Measurements from ENCODE around the gene FYB2.

Gene FYB2

GRCh38 chr1:56754708-56755479, 64.3 kb downstream of the FYB2 start:
- no peak overlapping the region for H3K4me2 ChIP-seq (ENCODE audit: low read length)
- no peaks in the 10 kb centered on the region for H3K27me3 ChIP-seq (ENCODE audit: control insufficient read depth, low read length)
- H3K4me3 ChIP-seq (ENCODE audit: low read length), result no peak overlapping the region
- H3K27ac ChIP-seq (ENCODE audit: low read depth, low read length), result no peak overlapping the region
- H3F3A ChIP-seq (ENCODE audit: control insufficient read depth, insufficient read depth), result no peaks in the 10 kb centered on the region
- no peaks in the 10 kb centered on the region for H4K20me1 ChIP-seq (ENCODE audit: control insufficient read depth, insufficient read depth, low read depth, low read length)
- TF ChIP-seq CTCF (IDR thresholded peaks at IDR 0.05; ENCODE audit: low read depth, low read length, poor library complexity, severe bottlenecking), result no peak
- TF ChIP-seq EZH2phosphoT487 (IDR thresholded peaks at IDR 0.05; ENCODE audit: borderline replicate concordance, low read length), result no peak
- H3K9me2 ChIP-seq (replicated peaks; ENCODE audit: control insufficient read depth, low read length), result no peaks in the 10 kb centered on the region
- H3K4me1 ChIP-seq (ENCODE audit: control insufficient read depth, low read length), result no peaks in the 10 kb centered on the region
- no peaks in the 10 kb centered on the region for H3K79me2 ChIP-seq (ENCODE audit: control insufficient read depth, low read length)
- no peaks in the 10 kb centered on the region for H3K9me3 ChIP-seq (ENCODE audit: control insufficient read depth, insufficient read depth, low read length)
- H3K36me3 ChIP-seq (ENCODE audit: control insufficient read depth, low read length), result no peaks in the 10 kb centered on the region

GRCh38 chr1:56745231-56745630, 74.0 kb downstream of the FYB2 start:
- no peak overlapping the region for H3K27ac ChIP-seq (ENCODE audit: low read depth, low read length)
- H3K4me1 ChIP-seq (ENCODE audit: control insufficient read depth, low read length), result no peaks in the 10 kb centered on the region
- no peak overlapping the region for H3K4me2 ChIP-seq (ENCODE audit: low read length)
- no peaks in the 10 kb centered on the region for H3F3A ChIP-seq (ENCODE audit: control insufficient read depth, insufficient read depth)
- no peaks in the 10 kb centered on the region for H3K9me2 ChIP-seq (replicated peaks; ENCODE audit: control insufficient read depth, low read length)
- TF ChIP-seq EZH2phosphoT487 (IDR thresholded peaks at IDR 0.05; ENCODE audit: borderline replicate concordance, low read length) (no peak), CTCF (IDR thresholded peaks at IDR 0.05; ENCODE audit: low read depth, low read length, poor library complexity, severe bottlenecking) (no peak)
- no peaks in the 10 kb centered on the region for H3K79me2 ChIP-seq (ENCODE audit: control insufficient read depth, low read length)
- H3K36me3 ChIP-seq (ENCODE audit: control insufficient read depth, low read length), result no peaks in the 10 kb centered on the region
- no peaks in the 10 kb centered on the region for H4K20me1 ChIP-seq (ENCODE audit: control insufficient read depth, insufficient read depth, low read depth, low read length)
- H3K4me3 ChIP-seq (ENCODE audit: low read length), result no peak overlapping the region
- no peaks in the 10 kb centered on the region for H3K9me3 ChIP-seq (ENCODE audit: control insufficient read depth, insufficient read depth, low read length)
- no peaks in the 10 kb centered on the region for H3K27me3 ChIP-seq (ENCODE audit: control insufficient read depth, low read length)

GRCh38 chr1:56728964-56729363, 90.2 kb downstream of the FYB2 start:
- TF ChIP-seq CTCF (IDR thresholded peaks at IDR 0.05; ENCODE audit: low read depth, low read length, poor library complexity, severe bottlenecking) (no peak), EZH2phosphoT487 (IDR thresholded peaks at IDR 0.05; ENCODE audit: borderline replicate concordance, low read length) (no peak)
- no peaks in the 10 kb centered on the region for H3K36me3 ChIP-seq (ENCODE audit: control insufficient read depth, low read length)
- no peak overlapping the region for H3K4me3 ChIP-seq (ENCODE audit: low read length)
- no peaks in the 10 kb centered on the region for H3K9me2 ChIP-seq (replicated peaks; ENCODE audit: control insufficient read depth, low read length)
- H4K20me1 ChIP-seq (ENCODE audit: control insufficient read depth, insufficient read depth, low read depth, low read length), result no peaks in the 10 kb centered on the region
- H3K79me2 ChIP-seq (ENCODE audit: control insufficient read depth, low read length), result no peaks in the 10 kb centered on the region
- H3K27ac ChIP-seq (ENCODE audit: low read depth, low read length), result no peak overlapping the region
- no peaks in the 10 kb centered on the region for H3K9me3 ChIP-seq (ENCODE audit: control insufficient read depth, insufficient read depth, low read length)
- H3K4me2 ChIP-seq (ENCODE audit: low read length), result no peak overlapping the region
- H3K4me1 ChIP-seq (ENCODE audit: control insufficient read depth, low read length), result no peaks in the 10 kb centered on the region
- no peaks in the 10 kb centered on the region for H3K27me3 ChIP-seq (ENCODE audit: control insufficient read depth, low read length)
- H3F3A ChIP-seq (ENCODE audit: control insufficient read depth, insufficient read depth), result no peaks in the 10 kb centered on the region
